GM21447 (cell line): Measurements from ENCODE around the gene NOBOX.
A peak's percentile ranks its signal among the peaks of the same experiment; 100 is the strongest.
"Not testable (repeated sequence)": the region's sequence is repeated elsewhere in the genome, so short reads cannot be mapped to it uniquely, and the experiment has no call there.

Experiments used
- ATAC-seq: cut with Tn5 transposase; IDR thresholded peaks from one replicate; pipeline ENCODE4 v1.9.1; 2021; ENCODE audit not compliant: unreplicated experiment

NOBOX gene

GRCh38 chr7:144403649-144404061, at the start of gene NOBOX:
Gene NOBOX, minus strand, starts transcription at chr7:144403693.
- no peak for ATAC-seq

- ATAC-seq = peak; percentile 76
Observed at GRCh38 chr7:144452064-144452463, 48.6 kb upstream of the NOBOX start.

- no peak for ATAC-seq
Observed at GRCh38 chr7:144445590-144445989, 42.1 kb upstream of the NOBOX start.

- no peak for ATAC-seq
Observed at GRCh38 chr7:144439717-144440205, 36.3 kb upstream of the NOBOX start.

DNA sequence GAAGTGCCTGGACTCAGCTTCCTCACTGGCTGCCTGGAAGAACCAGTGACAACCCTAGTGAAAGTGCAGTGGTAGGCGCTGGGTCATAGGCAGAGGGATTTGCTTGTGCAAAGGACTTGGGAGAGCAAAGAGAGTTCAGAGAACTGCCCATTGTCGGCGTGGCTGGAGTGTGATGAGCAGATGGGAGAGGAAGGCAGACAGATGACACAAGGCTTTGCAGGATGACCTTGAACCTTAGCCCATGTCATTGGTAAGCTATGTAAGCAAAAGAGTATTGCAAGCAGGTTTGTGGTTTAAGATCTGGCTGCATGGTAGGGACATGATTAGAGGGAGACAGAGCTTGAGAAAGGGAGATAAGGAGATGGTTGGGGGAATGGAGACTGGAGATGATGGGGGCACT, 35.3 kb upstream of the NOBOX start:
- no peak for ATAC-seq

- peak; percentile 72 for ATAC-seq
Observed at GRCh38 chr7:144437370-144438191, 34.1 kb upstream of the NOBOX start.

GRCh38 chr7:144436500-144436899, 33.0 kb upstream of the NOBOX start:
- no peak for ATAC-seq

DNA sequence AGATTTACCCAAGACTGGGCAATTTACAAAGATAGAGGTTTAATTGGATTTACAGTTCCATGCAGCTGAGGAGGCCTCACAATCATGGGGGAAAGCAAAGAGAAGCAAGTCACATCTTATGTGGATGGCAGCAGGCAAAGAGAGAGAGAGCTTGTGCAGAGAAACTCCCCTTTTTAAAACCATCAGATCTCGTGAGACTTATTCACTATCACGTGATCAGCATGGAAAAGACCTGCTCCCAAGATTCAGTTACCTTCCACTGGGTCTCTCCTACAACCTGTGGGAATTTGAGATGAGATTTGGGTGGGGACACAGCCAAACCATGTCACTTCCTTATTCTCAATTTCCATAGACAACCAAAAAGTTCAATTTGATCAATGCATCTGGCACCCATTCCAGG, 24.9 kb upstream of the NOBOX start:
- ATAC-seq = no peak

- not testable (repeated sequence) for ATAC-seq
Observed at GRCh38 chr7:144427539-144427938, 24.0 kb upstream of the NOBOX start.

GRCh38 chr7:144418931-144419330, 15.4 kb upstream of the NOBOX start:
- ATAC-seq = not testable (repeated sequence)

DNA sequence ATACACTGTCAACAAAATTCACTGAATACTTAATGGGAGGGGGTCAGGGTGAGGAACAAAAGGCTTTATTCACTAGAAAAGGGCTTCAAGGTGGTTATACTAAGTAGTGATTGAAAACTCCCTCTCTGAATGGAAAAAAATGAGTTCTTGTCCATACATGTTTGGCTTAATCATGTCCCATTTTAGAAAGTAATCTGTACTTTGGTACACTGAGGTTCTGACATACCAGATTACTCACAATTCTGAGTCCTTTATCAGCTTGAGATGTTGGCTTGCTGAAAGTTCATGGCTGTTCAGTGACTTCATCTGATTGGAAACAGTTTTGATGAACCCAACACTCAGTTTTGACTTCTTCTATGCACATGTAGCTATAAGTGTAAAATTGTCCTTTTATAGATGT, 12.8 kb upstream of the NOBOX start:
- ATAC-seq = no peak

GRCh38 chr7:144415858-144416257, 12.4 kb upstream of the NOBOX start:
- ATAC-seq = no peak

DNA sequence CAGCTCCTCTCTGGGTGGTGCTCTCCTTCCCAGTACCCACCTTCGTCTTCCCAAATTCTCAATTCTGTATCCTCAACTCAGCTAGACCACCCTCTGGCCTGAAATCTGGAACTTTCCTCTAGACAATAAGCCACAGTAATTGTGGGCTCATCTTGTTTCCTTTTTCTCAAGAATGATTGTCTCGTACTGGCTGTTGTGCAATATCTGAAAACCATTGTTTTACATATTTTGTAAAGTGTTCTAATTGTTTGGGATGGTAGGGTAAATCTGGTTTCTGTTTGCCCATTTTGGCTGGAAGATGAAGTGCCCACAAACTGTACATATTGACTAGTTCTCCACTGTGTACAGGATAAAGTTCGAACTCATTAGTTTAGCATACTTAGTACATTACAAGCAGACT, 11.3 kb upstream of the NOBOX start:
- ATAC-seq = no peak

GRCh38 chr7:144410441-144410840, 6.9 kb upstream of the NOBOX start:
- ATAC-seq = no peak

DNA sequence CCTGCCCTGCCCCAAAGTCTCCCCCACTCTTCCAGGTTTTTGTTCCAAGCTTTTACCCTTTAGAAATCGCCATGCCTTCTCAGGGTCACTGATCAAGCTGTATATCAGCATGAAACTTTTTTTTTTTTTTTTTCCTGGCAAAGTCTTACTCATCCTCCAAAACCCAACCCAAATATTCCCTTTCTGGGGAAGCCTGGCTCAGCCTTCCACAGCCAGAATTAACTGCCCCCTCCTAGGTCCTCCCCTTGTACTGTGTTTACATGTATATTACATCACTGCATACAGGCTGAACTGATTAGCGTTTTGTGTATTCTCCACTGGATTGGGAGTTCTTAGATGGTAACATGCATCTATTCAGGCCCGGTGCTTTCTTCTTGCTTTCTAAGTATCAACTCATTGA, 4.6 kb upstream of the NOBOX start:
- ATAC-seq = no peak

- no peak for ATAC-seq
Observed at GRCh38 chr7:144407266-144407931, 3.9 kb upstream of the NOBOX start.

GRCh38 chr7:144404946-144405345, 1.5 kb upstream of the NOBOX start:
- ATAC-seq = no peak

- no peak for ATAC-seq
Observed at GRCh38 chr7:144403102-144403501, 391 bp downstream of the NOBOX start.

GRCh38 chr7:144401490-144401889, 2.0 kb downstream of the NOBOX start:
- no peak for ATAC-seq

DNA sequence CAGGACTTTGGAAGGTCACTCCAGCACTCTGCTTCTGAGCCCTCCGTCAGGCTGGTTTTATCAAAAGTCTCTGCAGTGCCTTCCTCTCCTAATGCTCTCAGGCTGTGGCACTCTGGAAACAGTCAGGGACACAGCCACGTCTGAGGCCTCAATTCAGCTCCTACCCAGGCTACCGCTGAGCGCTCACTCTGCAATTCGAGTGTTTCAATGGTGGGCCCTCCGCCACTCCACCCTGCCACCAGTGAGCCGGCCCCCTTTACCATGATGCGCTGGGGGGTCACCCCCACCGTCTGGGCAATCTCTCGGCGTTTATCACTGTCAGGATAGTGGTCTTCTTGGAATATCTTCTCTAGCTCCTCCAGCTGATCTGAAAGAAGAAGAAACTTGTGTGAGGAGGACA, 3.5 kb downstream of the NOBOX start:
- ATAC-seq = no peak

GRCh38 chr7:144398911-144399310, 4.6 kb downstream of the NOBOX start:
- no peak for ATAC-seq

GRCh38 chr7:144398291-144398690, 5.2 kb downstream of the NOBOX start:
- no peak for ATAC-seq
